Measurements from ENCODE around the gene AATK.

The AATK gene

DNA sequence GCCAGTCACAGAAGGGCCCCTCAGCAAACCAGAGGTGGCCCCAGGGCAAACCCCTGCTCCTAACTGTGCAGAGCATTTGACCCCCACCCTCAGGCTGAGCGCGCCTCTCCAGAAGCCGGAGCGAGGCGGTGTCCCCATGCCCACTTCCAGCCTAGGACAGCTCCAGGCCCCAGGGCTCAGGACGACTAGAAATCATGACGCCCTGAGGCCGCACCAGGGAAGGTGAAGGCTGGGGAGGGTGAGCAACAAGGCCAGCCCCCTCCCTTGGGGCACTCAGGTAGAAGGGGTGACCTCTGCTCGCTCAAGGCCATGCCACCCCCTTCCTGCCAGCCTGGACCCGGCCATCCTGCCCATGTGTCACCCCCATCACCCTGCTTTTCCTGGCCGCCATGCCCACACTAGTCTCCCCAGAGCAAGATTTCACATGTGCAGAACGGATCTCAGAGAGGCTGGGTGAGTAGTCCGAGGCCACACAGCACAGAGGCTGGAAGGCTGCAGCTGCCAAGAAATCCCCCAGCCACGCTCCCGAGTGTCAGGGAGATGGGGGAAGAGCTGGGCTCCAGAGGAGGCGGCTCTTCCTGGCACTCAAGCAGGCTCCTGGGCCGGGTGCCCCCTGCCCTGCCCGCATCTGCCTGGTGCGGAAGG is 2.8 kb downstream of the AATK start:
- no peak overlapping the region for H3K4me3 ChIP-seq (ENCODE audit: low read length)
- TF ChIP-seq, protein P1, sequence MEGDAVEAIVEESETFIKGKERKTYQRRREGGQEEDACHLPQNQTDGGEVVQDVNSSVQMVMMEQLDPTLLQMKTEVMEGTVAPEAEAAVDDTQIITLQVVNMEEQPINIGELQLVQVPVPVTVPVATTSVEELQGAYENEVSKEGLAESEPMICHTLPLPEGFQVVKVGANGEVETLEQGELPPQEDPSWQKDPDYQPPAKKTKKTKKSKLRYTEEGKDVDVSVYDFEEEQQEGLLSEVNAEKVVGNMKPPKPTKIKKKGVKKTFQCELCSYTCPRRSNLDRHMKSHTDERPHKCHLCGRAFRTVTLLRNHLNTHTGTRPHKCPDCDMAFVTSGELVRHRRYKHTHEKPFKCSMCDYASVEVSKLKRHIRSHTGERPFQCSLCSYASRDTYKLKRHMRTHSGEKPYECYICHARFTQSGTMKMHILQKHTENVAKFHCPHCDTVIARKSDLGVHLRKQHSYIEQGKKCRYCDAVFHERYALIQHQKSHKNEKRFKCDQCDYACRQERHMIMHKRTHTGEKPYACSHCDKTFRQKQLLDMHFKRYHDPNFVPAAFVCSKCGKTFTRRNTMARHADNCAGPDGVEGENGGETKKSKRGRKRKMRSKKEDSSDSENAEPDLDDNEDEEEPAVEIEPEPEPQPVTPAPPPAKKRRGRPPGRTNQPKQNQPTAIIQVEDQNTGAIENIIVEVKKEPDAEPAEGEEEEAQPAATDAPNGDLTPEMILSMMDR (IDR thresholded peaks at IDR 0.05; ENCODE audit: insufficient read depth, low read depth, low read length, missing control alignments) = no peak
- no peak for DNase-seq (ENCODE audit: low read depth)

- TF ChIP-seq, protein P1 (IDR thresholded peaks at IDR 0.05; ENCODE audit: insufficient read depth, low read depth, low read length, missing control alignments) = no peak
- no peak overlapping the region for H3K4me3 ChIP-seq (ENCODE audit: low read length)
- no peak for DNase-seq (ENCODE audit: low read depth)
These were observed 3.5 kb downstream of the AATK start for GRCh38 chr17:81162491-81162890.

DNA sequence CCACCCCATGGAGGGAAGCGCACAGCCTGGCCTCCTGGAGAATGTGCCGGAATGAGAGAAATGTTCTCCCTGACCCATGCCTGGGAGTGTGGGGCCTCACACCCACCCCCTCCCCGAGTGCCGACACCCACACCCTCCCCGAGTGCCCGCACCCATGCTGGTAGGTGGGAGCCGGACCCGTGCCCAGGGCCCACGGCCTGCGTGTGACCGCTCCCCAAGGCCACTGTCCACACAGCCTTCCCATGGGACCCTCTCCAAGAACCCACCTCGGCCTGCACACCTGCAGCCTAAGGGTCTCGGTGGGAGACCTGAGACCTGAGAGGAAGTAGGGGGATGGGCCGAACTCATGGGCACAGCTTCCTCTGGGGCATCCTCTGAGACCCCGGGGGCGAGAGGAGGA is 4.0 kb downstream of the AATK start:
- TF ChIP-seq, protein P1 (IDR thresholded peaks at IDR 0.05; ENCODE audit: insufficient read depth, low read depth, low read length, missing control alignments) = no peak
- no peak overlapping the region for H3K4me3 ChIP-seq (ENCODE audit: low read length)
- DNase-seq (ENCODE audit: low read depth) = no peak

DNA sequence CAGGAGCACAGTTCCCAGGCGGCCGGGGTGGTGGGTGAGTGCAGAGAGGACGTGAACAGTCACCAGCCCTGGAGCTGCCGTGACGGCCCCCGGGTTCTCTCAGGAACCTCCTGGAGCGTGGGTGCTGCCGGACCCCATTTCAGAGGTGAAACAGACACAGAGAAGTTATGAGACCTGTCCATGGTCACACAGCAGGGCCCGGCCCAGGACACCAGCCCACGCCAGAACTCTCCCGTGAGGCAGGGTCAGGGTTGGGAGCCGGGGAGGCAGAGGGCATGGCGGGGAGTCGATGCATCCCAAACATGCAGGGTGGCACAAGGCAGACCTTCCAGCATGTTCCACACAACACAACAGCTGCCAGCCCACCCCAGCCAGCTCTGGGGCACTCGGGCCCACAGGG is 4.5 kb downstream of the AATK start:
- no peak overlapping the region for H3K4me3 ChIP-seq (ENCODE audit: low read length)
- TF ChIP-seq, protein P1 (IDR thresholded peaks at IDR 0.05; ENCODE audit: insufficient read depth, low read depth, low read length, missing control alignments) = no peak
- DNase-seq (ENCODE audit: low read depth) = no peak

- TF ChIP-seq, protein P1 (IDR thresholded peaks at IDR 0.05; ENCODE audit: insufficient read depth, low read depth, low read length, missing control alignments) = no peak
- H3K4me3 ChIP-seq (ENCODE audit: low read length) = no peak overlapping the region
- DNase-seq (ENCODE audit: low read depth) = no peak
These were observed 5.1 kb downstream of the AATK start for GRCh38 chr17:81160747-81161453.

DNA sequence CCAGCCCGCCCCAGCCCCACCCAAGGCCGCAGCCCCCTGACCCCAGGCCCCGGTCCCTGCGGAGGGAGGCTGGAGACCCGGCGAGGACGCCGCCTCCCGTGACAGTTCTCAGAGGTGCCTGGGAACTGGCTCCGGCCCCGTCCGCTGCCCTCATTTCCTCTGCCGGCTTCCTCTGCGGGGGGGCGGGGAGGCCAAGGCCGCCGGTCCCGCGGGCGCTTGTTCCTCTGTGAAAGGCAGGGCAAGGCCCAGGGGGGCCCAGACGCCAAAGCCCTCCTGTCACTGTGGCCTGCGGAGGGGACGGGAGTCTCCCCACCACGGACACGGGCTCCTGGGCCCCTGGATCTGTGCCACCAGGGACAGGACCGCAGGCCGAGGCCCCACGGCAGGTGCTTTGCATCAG is 5.7 kb downstream of the AATK start:
- TF ChIP-seq, protein P1 (IDR thresholded peaks at IDR 0.05; ENCODE audit: insufficient read depth, low read depth, low read length, missing control alignments) = no peak
- DNase-seq (ENCODE audit: low read depth) = no peak
- H3K4me3 ChIP-seq (ENCODE audit: low read length) = no peak overlapping the region
